ENCODE measurements around the gene TEKTIP1. TPM values are rescaled to one million over a fixed set of nuclear protein-coding genes. Genes with fewer than 3 reads are reported as not detected.

Gene TEKTIP1
- polyA plus RNA-seq, 1 experiment: not detected

- TF ChIP-seq CTCF (IDR thresholded peaks at IDR 0.05; ENCODE audit: insufficient read depth, low read depth, low read length): no peak
- Histone ChIP-seq H3K4me3 (ENCODE audit: low read depth, low read length) (peak overlapping the region; percentile 75), H3K27me3 (ENCODE audit: control insufficient read depth, insufficient read depth, low read length) (no peaks in the 10 kb centered on the region), H3K36me3 (ENCODE audit: control insufficient read depth, insufficient read depth, low read length) (peaks cover 5% of the 10 kb centered on the region)
- DNase-seq (ENCODE audit: low read depth): no peak
- ChIA-PET POLR2A (no interaction called here), CTCF (interaction anchor here (0.8 to 0.9 kb wide), 2 partner anchors 16 to 17 kb away, joined by 3 read pairs; no protein-coding TSS in a partner anchor)
Measured at GRCh38 chr19:3573162-3573857, 34.3 kb downstream of the TEKTIP1 start.

GRCh38 chr19:3573858-3574637, 35.1 kb downstream of the TEKTIP1 start:
- Histone ChIP-seq H3K36me3 (ENCODE audit: control insufficient read depth, insufficient read depth, low read length) (peaks cover 5% of the 10 kb centered on the region), H3K4me3 (ENCODE audit: low read depth, low read length) (peak overlapping the region; percentile 75), H3K27me3 (ENCODE audit: control insufficient read depth, insufficient read depth, low read length) (no peaks in the 10 kb centered on the region)
- CTCF ChIA-PET: interaction anchor here (0.8 to 0.9 kb wide), 2 partner anchors 16 to 17 kb away, joined by 3 read pairs; no protein-coding TSS in a partner anchor
- POLR2A ChIA-PET: no interaction called here
- no peak for TF ChIP-seq CTCF (IDR thresholded peaks at IDR 0.05; ENCODE audit: insufficient read depth, low read depth, low read length)
- DNase-seq (ENCODE audit: low read depth): peak; percentile 70

DNA sequence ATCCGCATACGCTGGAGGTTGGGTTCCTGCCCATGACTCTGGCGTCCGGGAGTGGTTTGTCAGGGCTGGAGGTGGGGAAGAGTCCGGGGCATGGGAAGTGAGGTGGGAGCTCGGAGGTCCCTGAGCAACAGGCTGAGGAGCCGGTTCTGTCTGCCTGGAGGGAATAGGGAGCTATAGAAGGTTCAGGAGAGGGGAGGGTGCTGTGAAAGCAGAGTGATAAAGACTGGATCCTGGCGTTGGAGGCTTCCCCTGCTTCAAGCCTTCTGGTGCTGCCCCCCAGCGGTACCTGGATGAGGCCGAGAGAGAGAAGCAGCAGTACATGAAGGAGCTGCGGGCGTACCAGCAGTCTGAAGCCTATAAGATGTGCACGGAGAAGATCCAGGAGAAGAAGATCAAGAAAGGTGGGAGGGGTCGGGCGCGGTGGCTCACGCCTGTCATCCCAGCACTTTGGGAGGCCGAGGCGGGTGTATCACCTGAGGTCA, 36.3 kb downstream of the TEKTIP1 start:
- Histone ChIP-seq H3K27me3 (ENCODE audit: control insufficient read depth, insufficient read depth, low read length) (no peaks in the 10 kb centered on the region), H3K36me3 (ENCODE audit: control insufficient read depth, insufficient read depth, low read length) (peaks cover 5% of the 10 kb centered on the region), H3K4me3 (ENCODE audit: low read depth, low read length) (no peak overlapping the region)
- ChIA-PET CTCF (interaction anchor here (0.8 kb wide), 1 partner anchor 73 kb away, joined by 3 read pairs; no protein-coding TSS in a partner anchor), POLR2A (no interaction called here)
- peak; percentile 23; the same call in 1 of the 2 replicates for TF ChIP-seq CTCF (IDR thresholded peaks at IDR 0.05; ENCODE audit: insufficient read depth, low read depth, low read length)
- DNase-seq (ENCODE audit: low read depth): no peak

DNA sequence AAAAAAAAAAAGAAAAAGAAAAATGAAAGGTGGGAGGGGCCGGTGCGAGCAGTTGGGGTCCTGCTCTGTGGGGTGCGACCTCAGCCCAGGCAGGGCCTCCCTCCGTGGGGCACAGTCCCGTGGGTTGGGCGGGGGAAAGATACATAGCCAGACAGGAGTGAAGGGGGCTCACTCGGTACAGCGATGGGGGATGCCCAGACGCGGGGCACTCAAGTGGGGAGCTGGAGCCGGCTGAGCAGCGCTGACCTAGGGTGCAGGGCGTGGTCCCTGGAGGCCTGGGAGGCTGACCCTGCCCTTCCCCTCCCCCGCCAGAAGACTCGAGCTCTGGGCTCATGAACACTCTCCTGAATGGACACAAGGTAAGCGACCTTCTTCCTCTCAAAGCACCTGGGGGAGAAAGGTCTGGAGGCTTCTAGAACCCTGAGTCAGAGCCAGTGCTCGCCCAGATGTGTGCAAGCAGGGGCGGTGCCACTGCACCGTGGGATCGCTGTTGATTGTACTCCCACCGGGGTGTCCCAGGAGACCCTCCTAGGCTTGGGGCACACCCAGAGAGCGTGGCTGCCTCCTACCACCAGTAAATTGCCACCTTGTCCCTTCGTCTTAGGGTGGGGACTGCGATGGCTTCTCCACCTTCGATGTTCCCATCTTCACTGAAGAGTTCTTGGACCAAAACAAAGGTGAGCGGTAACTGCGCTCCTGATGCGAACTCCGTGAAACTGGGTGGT, 37.1 kb downstream of the TEKTIP1 start:
- no peak for TF ChIP-seq CTCF (IDR thresholded peaks at IDR 0.05; ENCODE audit: insufficient read depth, low read depth, low read length)
- ChIA-PET CTCF (interaction anchor here (0.8 to 1.1 kb wide), 3 partner anchors 15 to 74 kb away, joined by 3 read pairs; no protein-coding TSS in a partner anchor), POLR2A (no interaction called here)
- H3K4me3 ChIP-seq (ENCODE audit: low read depth, low read length): no peak overlapping the region; the same call in none of the 2 replicates
- no peaks in the 10 kb centered on the region for H3K27me3 ChIP-seq (ENCODE audit: control insufficient read depth, insufficient read depth, low read length)
- peaks cover 5% of the 10 kb centered on the region for H3K36me3 ChIP-seq (ENCODE audit: control insufficient read depth, insufficient read depth, low read length)
- DNase-seq (ENCODE audit: low read depth): no peak
